DMS 273 (cell line): ENCODE measurements around the gene TRIM65.
A peak's percentile ranks its signal among the peaks of the same experiment; 100 is the strongest.

Experiments
- DNase-seq: peaks from one replicate; lab custom pipeline; 2025; ENCODE audit not compliant: unreplicated experiment; lab: John Stamatoyannopoulos, UW

The TRIM65 gene

GRCh38 chr17:75917917-75918445 lies 21.2 kb upstream of the TRIM65 start:
- no peak for DNase-seq

- peak; percentile 31 for DNase-seq
Measured at GRCh38 chr17:75917141-75917916, 20.6 kb upstream of the TRIM65 start.

- no peak for DNase-seq
Measured at GRCh38 chr17:75915268-75915667, 18.5 kb upstream of the TRIM65 start.

GRCh38 chr17:75914643-75915267 lies 18.0 kb upstream of the TRIM65 start:
- DNase-seq = no peak

GRCh38 chr17:75913537-75914210 lies 16.9 kb upstream of the TRIM65 start:
- DNase-seq = no peak

- no peak for DNase-seq
Measured at GRCh38 chr17:75910699-75911098, 13.9 kb upstream of the TRIM65 start.

GRCh38 chr17:75909812-75910274 lies 13.1 kb upstream of the TRIM65 start:
- DNase-seq = peak; percentile 78

- peak; percentile 62 for DNase-seq
Measured at GRCh38 chr17:75909051-75909811, 12.5 kb upstream of the TRIM65 start.

- no peak for DNase-seq
Measured at GRCh38 chr17:75908201-75908600, 11.4 kb upstream of the TRIM65 start.

- no peak for DNase-seq
Measured at GRCh38 chr17:75906143-75906884, 9.6 kb upstream of the TRIM65 start.

GRCh38 chr17:75904749-75905521 lies 8.2 kb upstream of the TRIM65 start, which contains the start of gene MRPL38:
TSS of gene MRPL38 (minus strand) at chr17:75904884. CDS start at chr17:75904875, 9 bp downstream.
- peak; percentile 98 for DNase-seq

- DNase-seq = no peak
Measured at GRCh38 chr17:75902406-75902805, 5.7 kb upstream of the TRIM65 start.

GRCh38 chr17:75901727-75902126 lies 5.0 kb upstream of the TRIM65 start:
- DNase-seq = no peak

GRCh38 chr17:75900691-75901533 lies 4.2 kb upstream of the TRIM65 start:
- DNase-seq = no peak

GRCh38 chr17:75899767-75900468 lies 3.2 kb upstream of the TRIM65 start:
- DNase-seq = no peak

GRCh38 chr17:75899353-75899752 lies 2.6 kb upstream of the TRIM65 start:
- no peak for DNase-seq

GRCh38 chr17:75898791-75899190 lies 2.0 kb upstream of the TRIM65 start:
- no peak for DNase-seq

GRCh38 chr17:75898065-75898464 lies 1.3 kb upstream of the TRIM65 start:
- DNase-seq = no peak
